Right lung (tissue), 5 donors: Measurements from ENCODE around the gene TECPR2. TPM values are rescaled to one million over a fixed set of nuclear protein-coding genes. Genes with fewer than 3 reads are reported as not detected.
"Not testable (repeated sequence)": the region's sequence is repeated elsewhere in the genome, so short reads cannot be mapped to it uniquely, and the experiment has no call there.

Experiments used
- DNase-seq, 2 donors: peaks; one replicate each; pipeline ENCODE4 v3.0.0-alpha.2; 2013
- polyA plus RNA-seq, 5 donors: library from polyadenylated mRNA; unstranded; fragments of 120-200 nt; gene quantifications; one replicate each; pipeline versions ENCODE4 v1.2.1 to v1.2.3, GENCODE V29; 2013; ENCODE audit warnings: inconsistent platforms in 1 of 5, low replicate concordance in 1 of 5; ENCODE audit not compliant: insufficient read length in 5 of 5, insufficient read depth in 1 of 5

The TECPR2 gene
- polyA plus RNA-seq, 5 donors = 13.8 to 15.6 (median 14.5) TPM

GRCh38 chr14:102329381-102329780 lies 33.4 kb upstream of the TECPR2 start:
- DNase-seq = not testable (repeated sequence)

- no peak for DNase-seq
These were observed 31.9 kb upstream of the TECPR2 start for GRCh38 chr14:102330806-102331205.

GRCh38 chr14:102333390-102333789 lies 29.4 kb upstream of the TECPR2 start:
- no peak for DNase-seq

GRCh38 chr14:102333795-102334705 lies 28.7 kb upstream of the TECPR2 start:
- no peak for DNase-seq

GRCh38 chr14:102335163-102335562 lies 27.6 kb upstream of the TECPR2 start:
- no peak for DNase-seq

GRCh38 chr14:102338724-102339123 lies 24.0 kb upstream of the TECPR2 start:
- DNase-seq = no peak

GRCh38 chr14:102341566-102341965 lies 21.2 kb upstream of the TECPR2 start:
- no peak for DNase-seq

- no peak for DNase-seq
These were observed 20.5 kb upstream of the TECPR2 start for GRCh38 chr14:102342238-102342637.

- DNase-seq = no peak
These were observed 18.7 kb upstream of the TECPR2 start for GRCh38 chr14:102344084-102344483.

- DNase-seq = no peak
These were observed 18.3 kb upstream of the TECPR2 start for GRCh38 chr14:102344485-102344884.

GRCh38 chr14:102345232-102345631 lies 17.5 kb upstream of the TECPR2 start:
- DNase-seq = no peak

- no peak for DNase-seq
These were observed 16.1 kb upstream of the TECPR2 start for GRCh38 chr14:102346645-102347044.

GRCh38 chr14:102348376-102348775 lies 14.4 kb upstream of the TECPR2 start:
- DNase-seq = no peak

- DNase-seq = peak; percentile 11 to 14
These were observed 11.7 kb upstream of the TECPR2 start for GRCh38 chr14:102351023-102351422.

GRCh38 chr14:102351593-102351992 lies 11.1 kb upstream of the TECPR2 start:
- not testable (repeated sequence) for DNase-seq

- no peak for DNase-seq
These were observed 10.5 kb upstream of the TECPR2 start for GRCh38 chr14:102352213-102352612.

GRCh38 chr14:102353126-102353619 lies 9.6 kb upstream of the TECPR2 start:
- DNase-seq = no peak

GRCh38 chr14:102356280-102356679 lies 6.5 kb upstream of the TECPR2 start:
- no peak for DNase-seq

- DNase-seq = no peak
These were observed 3.4 kb upstream of the TECPR2 start for GRCh38 chr14:102359341-102359740.

- no peak for DNase-seq
These were observed 2.4 kb upstream of the TECPR2 start for GRCh38 chr14:102360388-102360787.

- no peak for DNase-seq
These were observed 657 bp upstream of the TECPR2 start for GRCh38 chr14:102362084-102362483.

GRCh38 chr14:102363182-102363943 lies 622 bp downstream of the TECPR2 start:
- DNase-seq = peak in 1 of 2 donors; percentile 38
